Breast epithelium (tissue), 3 donors: ENCODE measurements around the gene AP4S1.

ENCODE experiments used
- POLR2A ChIP-seq: fragments of 450-650 bp; IDR thresholded peaks from one replicate; pipeline ENCODE4 v1.6.1; 2016; ENCODE audit warnings: antibody characterized with exemption, mild to moderate bottlenecking, moderate library complexity
- POLR2AphosphoS5 ChIP-seq, 3 donors: sonication (generic); formaldehyde crosslinking; IDR thresholded peaks; one replicate each; pipeline ENCODE4 v1.6.1; 2017; ENCODE audit warnings: antibody characterized with exemption in 3 of 3
- TF ChIP-seq, protein P1 (sequence below), 3 donors: fragments of 450-650 bp; IDR thresholded peaks; one replicate each; pipeline ENCODE4 v1.5.1; 2016 to 2017; ENCODE audit warnings: antibody characterized with exemption in 3 of 3, mild to moderate bottlenecking in 3 of 3, moderate library complexity in 3 of 3

DNA sequence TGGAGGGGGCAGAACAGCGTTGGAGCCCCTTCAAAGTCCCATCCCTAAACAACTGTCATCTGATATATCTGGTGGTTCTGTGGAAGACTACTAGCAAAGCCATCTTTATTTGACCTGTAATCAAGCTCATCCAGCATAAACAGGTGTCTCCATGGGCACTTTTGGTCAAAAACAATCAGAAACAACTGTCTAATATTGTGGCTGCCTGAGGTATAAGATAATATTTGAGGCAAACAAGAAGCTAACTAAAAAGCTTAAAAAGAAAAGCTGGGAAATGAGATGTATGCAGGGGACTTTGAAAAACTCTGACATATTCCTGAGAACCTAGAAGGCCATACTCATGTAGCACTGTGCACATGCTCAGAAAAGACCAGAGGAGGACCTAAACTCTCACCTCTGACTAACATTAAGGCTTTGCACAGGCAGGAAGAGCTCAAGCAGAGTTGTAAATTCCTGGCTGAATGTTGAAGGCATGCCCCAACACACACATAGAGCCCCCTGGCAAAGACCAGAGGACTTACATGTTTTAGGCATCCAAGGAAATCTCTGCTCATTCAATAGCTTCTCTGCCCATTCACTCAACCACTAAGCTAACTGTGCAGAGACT is 27.2 kb upstream of the AP4S1 start:
- TF ChIP-seq, protein P1, sequence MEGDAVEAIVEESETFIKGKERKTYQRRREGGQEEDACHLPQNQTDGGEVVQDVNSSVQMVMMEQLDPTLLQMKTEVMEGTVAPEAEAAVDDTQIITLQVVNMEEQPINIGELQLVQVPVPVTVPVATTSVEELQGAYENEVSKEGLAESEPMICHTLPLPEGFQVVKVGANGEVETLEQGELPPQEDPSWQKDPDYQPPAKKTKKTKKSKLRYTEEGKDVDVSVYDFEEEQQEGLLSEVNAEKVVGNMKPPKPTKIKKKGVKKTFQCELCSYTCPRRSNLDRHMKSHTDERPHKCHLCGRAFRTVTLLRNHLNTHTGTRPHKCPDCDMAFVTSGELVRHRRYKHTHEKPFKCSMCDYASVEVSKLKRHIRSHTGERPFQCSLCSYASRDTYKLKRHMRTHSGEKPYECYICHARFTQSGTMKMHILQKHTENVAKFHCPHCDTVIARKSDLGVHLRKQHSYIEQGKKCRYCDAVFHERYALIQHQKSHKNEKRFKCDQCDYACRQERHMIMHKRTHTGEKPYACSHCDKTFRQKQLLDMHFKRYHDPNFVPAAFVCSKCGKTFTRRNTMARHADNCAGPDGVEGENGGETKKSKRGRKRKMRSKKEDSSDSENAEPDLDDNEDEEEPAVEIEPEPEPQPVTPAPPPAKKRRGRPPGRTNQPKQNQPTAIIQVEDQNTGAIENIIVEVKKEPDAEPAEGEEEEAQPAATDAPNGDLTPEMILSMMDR (IDR thresholded peaks at IDR 0.05), result no peak
- TF ChIP-seq POLR2A, result no peak
- TF ChIP-seq POLR2AphosphoS5 (IDR thresholded peaks at IDR 0.05), result no peak
